Ascending aorta (tissue), 2 donors: ENCODE results near the gene PNPT1. TPM values are rescaled to one million over a fixed set of nuclear protein-coding genes. Genes with fewer than 3 reads are reported as not detected.
"Not testable (repeated sequence)": the region's sequence is repeated elsewhere in the genome, so short reads cannot be mapped to it uniquely, and the experiment has no call there.

Experiments used
- DNase-seq, 2 donors: peaks; one replicate each; pipeline ENCODE4 v3.0.0-alpha.2; 2019; ENCODE audit warnings: low spot score in 2 of 2
- H3K27ac ChIP-seq, 2 donors: fragments of 200-600 bp; sonication (generic); one replicate each; pipeline ENCODE4 v1.5.1; 2016 to 2017; ENCODE audit warnings: mild to moderate bottlenecking in 1 of 2
- H3K27me3 ChIP-seq: fragments of 200-600 bp; sonication (generic); one replicate; pipeline ENCODE4 v1.5.1; 2017
- H3K36me3 ChIP-seq, 2 donors: fragments of 200-600 bp; sonication (generic); one replicate each; pipeline ENCODE4 v1.5.1; 2016
- H3K4me1 ChIP-seq, 2 donors: fragments of 200-600 bp; sonication (generic); one replicate each; pipeline ENCODE4 v1.5.1; 2016 to 2017; ENCODE audit warnings: mild to moderate bottlenecking in 1 of 2
- H3K4me3 ChIP-seq, 2 donors: fragments of 200-600 bp; sonication (generic); one replicate each; pipeline ENCODE4 v1.5.1; 2016 to 2017; ENCODE audit warnings: mild to moderate bottlenecking in 1 of 2
- H3K9me3 ChIP-seq, 2 donors: fragments of 200-600 bp; sonication (generic); one replicate each; pipeline ENCODE4 v1.5.1; 2016
- intact Hi-C: fragments of 100-400 bp; cut with DNase I; formaldehyde crosslinking; loops from one replicate; pipeline ENCODE4 v1.15.1; 2023
- total RNA-seq: library from RNA; depleted of rRNA; stranded (reverse); fragments of >200 nt; gene quantifications from one replicate; pipeline ENCODE4 v1.1.0, GENCODE V29; 2016
- TF ChIP-seq, protein P1 (sequence below), 3 experiments: fragments of 200-600 bp in 2 of 3; fragments of 450-650 bp in 1 of 3; sonication (generic) in 2 of 3; IDR thresholded peaks; one replicate each; pipeline ENCODE4 v1.5.1; 2016 to 2019; ENCODE audit warnings: antibody characterized with exemption in 3 of 3, mild to moderate bottlenecking in 1 of 3, moderate library complexity in 1 of 3

The PNPT1 gene
- total RNA-seq, 1 donor from 2014 or later: 4.2 TPM

DNA sequence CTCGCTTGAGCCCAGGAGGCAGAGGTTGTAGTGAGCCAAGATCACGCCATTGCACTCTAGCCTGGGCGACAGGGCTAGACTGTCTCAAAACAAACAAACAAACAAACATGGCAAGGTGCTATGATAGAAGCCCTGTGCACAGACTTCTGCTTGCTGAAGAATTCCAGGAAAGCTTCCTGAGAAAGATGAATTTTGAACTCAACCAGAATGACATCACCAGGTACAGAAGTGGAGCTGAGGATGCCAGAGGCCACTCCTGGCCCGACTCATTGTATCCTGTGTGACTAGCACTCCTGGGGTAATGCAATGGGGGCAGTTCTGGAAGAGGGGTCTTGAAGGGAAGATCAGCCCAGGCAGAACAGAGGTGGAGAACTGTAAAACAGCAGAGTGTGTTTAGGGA is 22.0 kb upstream of the PNPT1 start:
- Histone ChIP-seq H3K27ac (no peak overlapping the region), H3K4me3 (no peak overlapping the region), H3K27me3 (no peaks in the 10 kb centered on the region), H3K36me3 (no peaks in the 10 kb centered on the region), H3K9me3 (no peaks in the 10 kb centered on the region), H3K4me1 (no peaks in the 10 kb centered on the region)
- intact Hi-C loops: no loop called here
- no peak for DNase-seq
- TF ChIP-seq, protein P1, sequence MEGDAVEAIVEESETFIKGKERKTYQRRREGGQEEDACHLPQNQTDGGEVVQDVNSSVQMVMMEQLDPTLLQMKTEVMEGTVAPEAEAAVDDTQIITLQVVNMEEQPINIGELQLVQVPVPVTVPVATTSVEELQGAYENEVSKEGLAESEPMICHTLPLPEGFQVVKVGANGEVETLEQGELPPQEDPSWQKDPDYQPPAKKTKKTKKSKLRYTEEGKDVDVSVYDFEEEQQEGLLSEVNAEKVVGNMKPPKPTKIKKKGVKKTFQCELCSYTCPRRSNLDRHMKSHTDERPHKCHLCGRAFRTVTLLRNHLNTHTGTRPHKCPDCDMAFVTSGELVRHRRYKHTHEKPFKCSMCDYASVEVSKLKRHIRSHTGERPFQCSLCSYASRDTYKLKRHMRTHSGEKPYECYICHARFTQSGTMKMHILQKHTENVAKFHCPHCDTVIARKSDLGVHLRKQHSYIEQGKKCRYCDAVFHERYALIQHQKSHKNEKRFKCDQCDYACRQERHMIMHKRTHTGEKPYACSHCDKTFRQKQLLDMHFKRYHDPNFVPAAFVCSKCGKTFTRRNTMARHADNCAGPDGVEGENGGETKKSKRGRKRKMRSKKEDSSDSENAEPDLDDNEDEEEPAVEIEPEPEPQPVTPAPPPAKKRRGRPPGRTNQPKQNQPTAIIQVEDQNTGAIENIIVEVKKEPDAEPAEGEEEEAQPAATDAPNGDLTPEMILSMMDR (IDR thresholded peaks at IDR 0.05): no peak

DNA sequence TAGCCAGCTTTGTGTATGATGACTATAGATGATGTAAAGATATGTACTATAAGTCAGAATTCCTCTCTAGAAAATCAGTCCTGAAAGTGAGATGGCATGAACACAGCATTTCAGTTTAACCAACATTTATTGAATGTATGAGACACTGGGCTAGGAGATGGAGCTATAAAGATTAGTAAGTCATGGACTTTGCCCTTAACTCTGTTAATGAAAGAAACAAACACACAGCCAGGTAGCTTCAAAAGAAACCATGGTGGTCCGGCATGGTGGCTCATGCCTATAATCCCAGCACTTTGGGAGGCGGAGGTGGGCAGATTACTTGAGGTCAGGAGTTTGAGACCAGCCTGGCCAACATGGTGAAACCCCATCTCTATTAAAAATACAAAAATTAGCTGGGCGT is 21.5 kb upstream of the PNPT1 start:
- H3K9me3 ChIP-seq, H3K4me3 ChIP-seq, H3K4me1 ChIP-seq, H3K27me3 ChIP-seq, H3K36me3 ChIP-seq, H3K27ac ChIP-seq, DNase-seq, intact Hi-C loops: not testable (repeated sequence)

DNA sequence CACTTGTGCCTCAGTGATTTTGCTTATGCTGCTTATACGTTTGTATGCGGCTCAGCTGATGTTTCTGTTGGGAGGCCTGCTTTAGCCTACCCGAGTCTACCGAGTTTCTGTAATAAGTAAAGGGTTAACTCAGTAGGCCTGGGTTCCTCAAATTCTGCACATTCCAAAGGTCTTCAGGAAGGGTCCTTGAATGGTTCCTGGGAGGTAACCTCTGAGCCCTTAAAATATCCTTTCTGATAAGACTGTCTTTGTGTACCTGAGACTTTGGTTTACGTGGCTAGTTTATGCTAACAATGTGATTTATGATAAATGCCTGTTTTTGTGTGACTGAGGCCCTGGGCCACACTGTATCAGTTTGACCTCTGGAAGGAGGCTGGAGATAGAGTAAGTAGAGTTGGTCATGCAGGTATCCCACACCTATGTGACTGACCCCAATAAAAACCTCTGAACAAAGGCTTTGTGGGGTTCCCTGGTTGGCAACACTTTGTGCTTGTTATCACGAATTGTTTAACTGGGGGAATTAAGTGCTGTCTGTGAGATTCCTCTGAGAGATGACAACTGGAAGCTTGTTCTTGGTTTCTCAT is 18.9 kb upstream of the PNPT1 start:
- intact Hi-C loops: no loop called here
- TF ChIP-seq, protein P1 (IDR thresholded peaks at IDR 0.05): no peak
- H3K27me3 ChIP-seq: no peaks in the 10 kb centered on the region

DNA sequence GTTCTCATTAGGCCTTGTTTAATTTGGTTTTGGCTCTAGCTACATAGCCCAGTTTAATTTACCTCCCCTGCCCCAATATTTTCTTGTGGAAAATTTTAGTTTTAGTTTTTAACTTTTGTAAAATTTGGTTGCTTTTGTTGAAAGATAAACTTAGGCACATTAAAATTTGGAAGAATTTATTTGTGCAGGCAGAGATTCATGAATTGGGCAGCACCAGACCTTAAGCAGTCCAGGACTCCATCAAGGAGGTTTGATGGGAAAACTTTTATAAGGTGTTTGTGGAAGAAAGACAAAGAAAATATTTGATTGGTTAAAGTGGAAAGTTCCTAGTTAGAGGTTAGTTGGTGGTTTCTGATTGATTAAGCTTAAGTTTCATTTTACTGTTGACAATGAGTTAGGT is 16.4 kb upstream of the PNPT1 start:
- TF ChIP-seq, protein P1 (IDR thresholded peaks at IDR 0.05): no peak

More for the DNA sequence above, 18.9 kb upstream of the PNPT1 start:
- Histone ChIP-seq H3K4me3 (no peak overlapping the region), H3K4me1 (no peaks in the 10 kb centered on the region), H3K9me3 (no peaks in the 10 kb centered on the region), H3K36me3 (no peaks in the 10 kb centered on the region), H3K27ac (no peak overlapping the region)
- no peak for DNase-seq

DNA sequence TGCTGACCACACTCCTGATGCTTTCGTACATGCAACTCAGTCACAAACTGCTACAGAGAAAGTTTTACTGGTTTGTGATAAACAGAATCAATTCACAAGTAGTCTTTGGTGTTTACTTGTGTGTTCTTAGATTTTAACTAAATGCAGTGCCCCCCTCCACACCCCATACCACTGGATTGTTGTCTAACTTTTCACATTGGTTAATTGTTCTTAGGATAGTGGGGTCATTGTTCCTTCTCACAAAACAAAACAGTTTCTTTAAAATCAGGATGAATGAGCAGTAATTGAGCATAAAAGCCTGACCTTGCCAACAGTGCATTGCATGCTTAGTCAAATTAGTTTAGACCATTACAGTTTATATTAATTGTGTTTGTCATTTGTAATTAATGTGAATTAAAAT is 14.1 kb upstream of the PNPT1 start:
- Histone ChIP-seq H3K9me3 (no peaks in the 10 kb centered on the region), H3K27me3 (no peaks in the 10 kb centered on the region), H3K36me3 (no peaks in the 10 kb centered on the region), H3K27ac (no peak overlapping the region), H3K4me3 (no peak overlapping the region), H3K4me1 (no peaks in the 10 kb centered on the region)
- TF ChIP-seq, protein P1 (IDR thresholded peaks at IDR 0.05): no peak
- intact Hi-C loops: no loop called here
- no peak for DNase-seq

More for the DNA sequence above, 16.4 kb upstream of the PNPT1 start:
- intact Hi-C loops: no loop called here
- no peak overlapping the region for H3K27ac ChIP-seq
- no peak for DNase-seq
- no peaks in the 10 kb centered on the region for H3K36me3 ChIP-seq
- H3K9me3 ChIP-seq: no peaks in the 10 kb centered on the region
- no peak overlapping the region for H3K4me3 ChIP-seq
- no peaks in the 10 kb centered on the region for H3K4me1 ChIP-seq
- no peaks in the 10 kb centered on the region for H3K27me3 ChIP-seq

DNA sequence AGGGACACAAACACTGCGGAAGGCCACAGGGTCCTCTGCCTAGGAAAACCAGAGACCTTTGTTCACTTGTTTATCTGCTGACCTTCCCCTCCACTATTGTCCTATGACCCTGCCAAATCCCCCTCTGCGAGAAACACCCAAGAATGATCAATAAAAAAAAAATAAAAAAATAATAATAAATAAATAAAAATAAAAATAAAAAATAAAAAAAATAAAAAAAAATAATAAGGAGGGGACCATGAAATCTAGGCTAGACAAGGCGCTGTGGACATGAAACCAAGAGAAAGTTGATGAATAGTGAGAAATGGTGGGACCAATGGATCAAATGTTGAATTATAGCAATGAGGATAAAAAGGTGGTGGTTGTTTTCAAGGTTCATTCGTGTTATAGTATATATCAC is 12.6 kb upstream of the PNPT1 start:
- H3K27me3 ChIP-seq, H3K36me3 ChIP-seq, H3K27ac ChIP-seq, intact Hi-C loops, H3K9me3 ChIP-seq, H3K4me3 ChIP-seq, H3K4me1 ChIP-seq, DNase-seq: not testable (repeated sequence)
